Measurements from ENCODE around the gene ARG2. TPM values are rescaled to one million over a fixed set of nuclear protein-coding genes. Genes with fewer than 3 reads are reported as not detected.
"Not testable (repeated sequence)": the region's sequence is repeated elsewhere in the genome, so short reads cannot be mapped to it uniquely, and the experiment has no call there.

The ARG2 gene
- total RNA-seq, 2 donors from 2014 or later = 1.9 to 5.1 TPM

GRCh38 chr14:67626131-67626530, 6.4 kb downstream of the ARG2 start:
- intact Hi-C loops (cut with DNase I); DNase-seq (ENCODE audit: low spot score): not testable (repeated sequence)

GRCh38 chr14:67627519-67627918, 7.8 kb downstream of the ARG2 start:
- intact Hi-C loops (cut with DNase I) = no loop called here

GRCh38 chr14:67630186-67630585, 10.5 kb downstream of the ARG2 start:
- intact Hi-C loops (cut with DNase I) = no loop called here
- DNase-seq (ENCODE audit: low spot score) = no peak

More at GRCh38 chr14:67627519-67627918, 7.8 kb downstream of the ARG2 start:
- no peak for DNase-seq (ENCODE audit: low spot score)

GRCh38 chr14:67630938-67631337, 11.2 kb downstream of the ARG2 start:
- DNase-seq (ENCODE audit: low spot score) = no peak

GRCh38 chr14:67633451-67634147, 13.9 kb downstream of the ARG2 start:
- DNase-seq (ENCODE audit: low spot score) = no peak
- intact Hi-C loops (cut with DNase I) = no loop called here

More at GRCh38 chr14:67630938-67631337, 11.2 kb downstream of the ARG2 start:
- intact Hi-C loops (cut with DNase I) = no loop called here

GRCh38 chr14:67636361-67636919, 16.7 kb downstream of the ARG2 start:
- no peak for DNase-seq (ENCODE audit: low spot score)
- intact Hi-C loops (cut with DNase I) = no loop called here

GRCh38 chr14:67638642-67639041, 18.9 kb downstream of the ARG2 start:
- DNase-seq (ENCODE audit: low spot score) = no peak
- intact Hi-C loops (cut with DNase I) = no loop called here

- DNase-seq (ENCODE audit: low spot score) = no peak
- intact Hi-C loops (cut with DNase I) = no loop called here
Measured at GRCh38 chr14:67641480-67641879, 21.8 kb downstream of the ARG2 start.

- intact Hi-C loops (cut with DNase I) = no loop called here
- DNase-seq (ENCODE audit: low spot score) = no peak
Measured at GRCh38 chr14:67641902-67642749, 22.4 kb downstream of the ARG2 start.

GRCh38 chr14:67643713-67644112, 24.0 kb downstream of the ARG2 start:
- intact Hi-C loops (cut with DNase I) = no loop called here
- no peak for DNase-seq (ENCODE audit: low spot score)

GRCh38 chr14:67644428-67644827, 24.7 kb downstream of the ARG2 start:
- intact Hi-C loops (cut with DNase I) = no loop called here
- DNase-seq (ENCODE audit: low spot score) = no peak

GRCh38 chr14:67645414-67645813, 25.7 kb downstream of the ARG2 start:
- no peak for DNase-seq (ENCODE audit: low spot score)
- intact Hi-C loops (cut with DNase I) = no loop called here

- intact Hi-C loops (cut with DNase I) = no loop called here
Measured at GRCh38 chr14:67646131-67646530, 26.4 kb downstream of the ARG2 start.

GRCh38 chr14:67650151-67650550, 30.4 kb downstream of the ARG2 start:
- intact Hi-C loops (cut with DNase I) = no loop called here
- no peak for DNase-seq (ENCODE audit: low spot score)

More at GRCh38 chr14:67646131-67646530, 26.4 kb downstream of the ARG2 start:
- DNase-seq (ENCODE audit: low spot score) = no peak

GRCh38 chr14:67650694-67651093, 31.0 kb downstream of the ARG2 start:
- DNase-seq (ENCODE audit: low spot score) = no peak
- intact Hi-C loops (cut with DNase I) = no loop called here

GRCh38 chr14:67652189-67652588, 32.5 kb downstream of the ARG2 start:
- intact Hi-C loops (cut with DNase I) = no loop called here
- DNase-seq (ENCODE audit: low spot score) = no peak

- intact Hi-C loops (cut with DNase I) = no loop called here
- DNase-seq (ENCODE audit: low spot score) = no peak
Measured at GRCh38 chr14:67653651-67654280, 34.0 kb downstream of the ARG2 start.

- intact Hi-C loops (cut with DNase I) = no loop called here
- no peak for DNase-seq (ENCODE audit: low spot score)
Measured at GRCh38 chr14:67663633-67664032, 43.9 kb downstream of the ARG2 start.

- intact Hi-C loops (cut with DNase I) = loop anchor here in 1 of 2 donors (5.0 kb wide), 1 partner anchor 44 kb away; no protein-coding TSS in a partner anchor
- DNase-seq (ENCODE audit: low spot score) = no peak
Measured at GRCh38 chr14:67665868-67666267, 46.1 kb downstream of the ARG2 start.
